ENCODE results near the gene TLE4.
"Not testable (repeated sequence)": the region's sequence is repeated elsewhere in the genome, so short reads cannot be mapped to it uniquely, and the experiment has no call there.

The TLE4 gene

GRCh38 chr9:79640067-79640466, 68.3 kb downstream of the TLE4 start:
- not testable (repeated sequence) for DNase-seq

DNA sequence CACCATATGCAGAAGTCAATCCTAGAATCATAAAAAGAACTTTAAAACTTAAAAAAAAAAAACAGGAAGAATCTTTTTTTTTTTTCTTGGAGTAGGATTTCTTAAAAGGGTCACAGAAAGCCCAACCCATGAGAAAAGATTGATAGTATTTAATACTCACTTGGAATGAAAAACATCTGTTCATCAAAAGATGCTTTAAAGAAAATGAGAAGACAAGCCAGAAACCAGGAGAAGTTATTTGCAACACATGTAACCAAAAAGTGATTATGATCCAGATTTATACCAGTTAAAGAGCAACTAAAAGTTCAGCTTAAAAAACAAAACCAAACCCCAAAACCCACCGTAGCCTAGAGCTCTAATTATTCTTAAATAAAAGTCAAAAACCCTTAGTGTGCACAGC, 69.3 kb downstream of the TLE4 start:
- no peak for DNase-seq

DNA sequence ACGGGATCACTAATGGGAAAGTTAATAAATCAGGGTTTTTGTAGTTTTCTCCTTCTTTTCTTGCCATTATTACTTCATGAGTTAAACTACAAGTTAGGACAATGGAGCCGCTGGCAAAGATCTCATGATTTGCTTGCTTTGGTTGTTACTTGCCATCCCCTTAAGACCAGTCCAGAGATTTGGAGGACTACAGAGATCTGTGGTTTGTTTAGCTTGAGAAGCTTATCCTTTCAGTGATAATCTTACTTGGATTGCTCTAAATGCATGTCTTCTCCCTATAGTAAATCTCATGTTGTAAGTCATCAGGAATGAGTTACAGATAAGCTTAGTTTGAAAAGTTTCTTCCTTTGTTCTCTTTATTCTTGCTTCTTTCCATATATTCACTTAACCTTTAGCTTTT, 70.9 kb downstream of the TLE4 start:
- DNase-seq: no peak

GRCh38 chr9:79644048-79644447, 72.3 kb downstream of the TLE4 start:
- no peak for DNase-seq

DNA sequence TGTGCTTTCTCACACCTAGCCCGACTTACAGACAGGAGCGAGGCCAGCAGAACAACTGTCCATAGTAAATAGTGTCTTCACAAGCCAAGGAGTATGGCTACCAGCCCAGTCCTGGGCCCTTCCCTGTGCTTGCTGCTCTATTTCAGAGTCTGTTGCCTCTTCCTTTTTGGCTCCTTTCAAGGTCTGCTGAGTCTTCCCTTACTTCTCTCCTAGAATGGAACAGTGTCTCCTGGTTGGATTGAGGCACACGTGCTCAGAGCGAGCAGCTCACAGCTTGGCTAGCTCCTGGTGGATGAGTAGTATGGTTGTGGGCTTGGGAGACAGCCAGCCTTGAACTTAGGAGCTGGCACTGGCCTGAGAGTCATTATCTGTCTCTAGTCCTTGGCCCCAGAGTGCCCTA, 72.8 kb downstream of the TLE4 start:
- no peak for DNase-seq

- no peak for DNase-seq
Observed at GRCh38 chr9:79645110-79645509, 73.3 kb downstream of the TLE4 start.

DNA sequence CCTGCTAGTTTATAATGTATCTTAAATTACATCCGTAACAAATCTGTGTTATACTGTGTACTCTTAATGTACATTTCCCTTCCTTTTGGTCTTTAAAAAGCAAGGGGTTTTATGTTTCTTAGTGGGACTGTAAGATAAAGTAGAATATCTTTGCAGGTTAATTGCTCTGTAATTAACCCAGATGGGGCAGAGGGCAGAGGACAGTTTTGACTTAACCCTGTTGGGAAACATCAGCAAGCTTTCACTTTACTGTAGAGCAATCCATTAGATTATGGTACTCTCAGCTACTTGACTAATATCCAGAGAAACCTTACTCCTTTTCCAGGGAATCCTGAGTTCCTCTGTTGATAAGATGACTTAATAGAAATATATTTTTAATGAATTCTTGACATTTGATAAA, 74.3 kb downstream of the TLE4 start:
- no peak for DNase-seq

DNA sequence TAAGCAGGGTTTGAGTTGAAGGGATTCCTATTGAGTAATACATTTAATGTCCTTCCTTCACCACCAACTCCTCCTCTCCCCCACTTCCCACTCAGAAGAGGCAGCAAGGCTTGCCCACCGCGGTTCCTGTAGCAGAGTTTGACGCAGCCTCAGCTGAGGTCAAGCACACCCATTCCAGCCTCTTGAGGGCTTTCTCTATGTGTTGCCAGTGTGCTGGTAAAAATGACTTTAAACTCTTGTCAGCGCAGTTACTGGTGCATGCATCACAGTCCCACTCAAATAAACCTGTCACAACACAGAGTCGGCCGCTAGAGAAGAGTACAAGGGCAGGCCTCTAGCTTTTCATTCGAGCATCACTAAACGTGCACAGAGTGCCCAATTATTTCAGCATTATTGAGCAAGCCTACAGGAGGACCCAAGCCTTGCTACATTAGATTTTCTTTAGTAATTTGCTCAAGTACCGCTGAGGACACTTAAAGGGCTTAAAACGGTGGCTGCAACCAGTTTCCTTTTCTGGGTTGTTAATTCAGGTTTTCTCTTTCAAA, 79.6 kb downstream of the TLE4 start:
- no peak for DNase-seq

- no peak for DNase-seq
Observed at GRCh38 chr9:79652598-79652997, 80.8 kb downstream of the TLE4 start.

DNA sequence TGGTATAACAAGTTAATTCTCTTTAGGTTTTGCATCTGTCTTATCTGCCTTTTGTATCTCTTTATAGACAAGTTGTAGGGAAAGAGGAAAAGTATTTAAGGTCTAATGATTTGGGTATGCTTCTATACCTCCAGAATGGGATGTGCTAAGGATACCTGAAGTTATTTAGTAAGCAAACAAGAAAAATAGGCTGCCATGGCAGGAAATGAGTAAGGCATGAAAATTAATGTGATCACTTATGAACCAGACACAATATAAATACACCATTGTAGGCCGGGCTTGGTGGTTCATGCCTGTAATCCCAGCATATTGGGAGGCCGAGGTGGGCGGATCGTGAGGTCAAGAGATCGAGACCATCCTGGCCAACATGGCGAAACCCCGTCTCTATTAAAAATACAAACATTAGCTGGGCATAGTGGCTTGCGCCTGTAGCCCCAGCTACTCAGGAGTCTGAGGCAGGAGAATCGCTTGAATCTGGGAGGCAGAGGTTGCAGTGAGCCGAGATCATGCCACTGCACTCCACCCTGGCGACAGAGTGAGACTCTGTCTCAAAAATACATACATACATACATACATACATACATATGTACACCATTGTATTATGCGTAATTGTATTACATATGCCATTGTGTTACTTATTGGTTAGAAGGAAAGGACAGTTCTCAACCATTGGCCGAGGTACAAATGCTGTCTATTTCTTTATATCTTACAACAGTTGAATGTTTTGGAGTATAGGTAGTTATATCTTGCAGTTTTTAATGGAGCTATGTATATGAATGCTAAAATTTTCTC, 83.0 kb downstream of the TLE4 start:
- not testable (repeated sequence) for DNase-seq

DNA sequence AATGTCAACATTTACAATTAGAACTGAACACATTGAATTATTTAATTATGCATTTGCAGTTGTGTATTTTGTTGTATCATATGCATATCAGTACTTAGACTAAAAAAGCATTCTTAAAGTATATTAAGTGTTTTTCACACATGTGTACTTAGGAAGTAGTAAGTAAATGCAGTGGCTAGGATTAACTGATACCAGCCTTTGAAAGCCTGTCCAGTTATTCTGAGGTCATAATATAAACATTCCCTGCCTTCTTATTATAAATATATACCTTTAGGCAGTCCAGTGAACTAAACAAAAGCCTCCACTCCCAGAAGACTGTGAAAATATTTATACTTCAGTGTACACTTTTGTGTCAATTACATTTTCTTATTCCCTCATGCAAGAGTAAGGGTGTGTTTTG, 83.8 kb downstream of the TLE4 start:
- no peak for DNase-seq

DNA sequence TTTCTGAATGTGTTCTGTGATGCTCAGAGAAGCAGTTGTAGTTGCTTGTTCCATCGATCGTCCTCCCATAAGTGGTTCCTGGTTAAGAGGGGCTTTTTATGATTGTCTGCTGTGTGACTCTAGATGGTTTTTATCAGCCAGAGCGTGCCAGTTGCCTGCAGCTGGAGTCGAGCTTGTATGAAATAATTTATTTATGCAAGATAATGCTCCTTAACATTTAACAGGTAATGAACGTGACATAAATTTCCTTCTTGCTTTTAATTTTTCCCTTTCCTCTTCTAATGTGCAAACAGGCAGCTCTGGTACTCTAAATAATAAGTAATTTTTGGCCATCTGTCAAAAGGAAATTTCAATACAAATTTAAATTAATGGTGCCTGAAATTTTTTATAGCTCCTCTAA, 84.4 kb downstream of the TLE4 start:
- DNase-seq: no peak

DNA sequence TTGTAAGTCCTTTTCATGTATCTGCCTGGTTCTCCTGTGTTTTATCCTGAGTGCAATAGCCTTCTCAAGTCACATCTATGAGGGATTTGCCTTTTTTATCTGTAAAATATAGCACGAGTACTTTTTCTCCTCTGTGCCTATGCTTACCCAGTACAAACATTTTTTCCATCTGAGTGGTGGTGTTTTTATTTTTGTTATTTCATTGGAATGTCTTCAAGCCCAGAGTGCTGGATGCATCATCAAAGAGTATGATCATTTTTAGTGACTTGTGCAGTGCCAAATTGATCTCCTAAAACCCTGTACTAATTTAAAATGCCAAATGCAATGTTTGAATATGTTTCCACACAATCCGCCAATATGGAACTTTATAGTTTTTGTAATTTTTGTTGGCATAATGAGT, 86.1 kb downstream of the TLE4 start:
- no peak for DNase-seq

DNA sequence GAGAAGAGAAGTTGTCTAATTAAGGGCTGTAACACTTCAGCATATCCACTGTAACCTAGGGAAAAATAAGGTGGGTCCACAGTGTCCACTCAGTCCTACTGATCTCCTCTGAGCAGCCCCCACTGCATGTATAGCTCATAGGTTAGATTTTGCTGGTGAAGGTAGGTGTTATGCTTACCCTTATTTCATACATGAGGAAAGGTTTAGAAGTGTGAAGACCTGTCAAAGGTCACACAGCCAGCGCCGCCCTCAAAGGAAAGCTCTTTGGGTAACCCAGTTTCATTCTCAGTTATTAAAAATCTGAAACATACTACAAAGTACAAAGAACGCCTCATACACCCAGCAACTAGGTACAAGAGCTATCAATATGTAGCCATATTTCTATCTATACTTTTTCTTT, 87.2 kb downstream of the TLE4 start:
- no peak for DNase-seq

GRCh38 chr9:79660615-79661014, 88.8 kb downstream of the TLE4 start:
- no peak for DNase-seq

GRCh38 chr9:79661279-79661678, 89.5 kb downstream of the TLE4 start:
- DNase-seq: no peak

GRCh38 chr9:79661886-79662536, 90.2 kb downstream of the TLE4 start:
- no peak for DNase-seq

DNA sequence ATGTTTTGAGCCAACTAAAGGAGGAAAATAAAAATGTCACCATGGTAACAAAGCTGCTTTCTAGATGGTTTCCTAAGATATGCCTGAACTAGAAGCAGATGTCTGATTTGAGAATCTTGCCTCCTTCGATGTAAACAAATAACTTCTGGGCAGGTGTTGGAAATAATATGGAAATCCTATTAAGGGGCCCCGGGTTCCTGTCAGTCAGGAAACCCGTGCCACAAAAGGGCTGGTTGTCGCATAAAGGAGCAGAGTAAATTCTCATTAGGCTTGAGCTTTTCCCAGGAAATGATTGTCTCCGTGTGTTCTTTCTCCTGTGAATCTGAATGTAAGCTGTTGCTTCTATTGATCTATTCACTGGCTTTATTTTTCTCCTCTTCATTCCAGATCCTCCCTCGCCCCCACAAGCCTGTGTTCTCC, 90.8 kb downstream of the TLE4 start:
- peak; percentile 17 for DNase-seq

- no peak for DNase-seq
Observed at GRCh38 chr9:79663300-79663699, 91.5 kb downstream of the TLE4 start.

GRCh38 chr9:79663878-79664277, 92.1 kb downstream of the TLE4 start:
- DNase-seq: no peak

GRCh38 chr9:79664375-79664831, 92.6 kb downstream of the TLE4 start:
- DNase-seq: no peak

DNA sequence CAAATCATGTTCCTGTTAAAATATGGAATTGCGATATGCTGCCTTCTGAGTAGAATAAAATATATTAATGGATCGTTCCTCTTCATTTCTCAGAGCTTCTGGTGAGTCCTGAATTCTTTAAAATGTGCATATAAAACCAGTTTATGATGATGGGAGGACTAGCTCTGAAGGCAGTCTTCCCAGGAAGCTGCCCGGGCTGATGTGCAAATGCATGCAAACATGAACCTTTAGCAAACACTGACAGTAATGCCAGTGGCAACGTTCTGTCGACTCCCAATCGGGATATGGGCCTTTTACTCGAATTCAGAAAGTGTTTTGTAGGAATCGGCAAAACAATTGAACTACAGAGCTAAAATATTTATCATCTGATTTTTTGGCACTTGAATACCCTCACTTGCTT, 93.6 kb downstream of the TLE4 start:
- DNase-seq: no peak

DNA sequence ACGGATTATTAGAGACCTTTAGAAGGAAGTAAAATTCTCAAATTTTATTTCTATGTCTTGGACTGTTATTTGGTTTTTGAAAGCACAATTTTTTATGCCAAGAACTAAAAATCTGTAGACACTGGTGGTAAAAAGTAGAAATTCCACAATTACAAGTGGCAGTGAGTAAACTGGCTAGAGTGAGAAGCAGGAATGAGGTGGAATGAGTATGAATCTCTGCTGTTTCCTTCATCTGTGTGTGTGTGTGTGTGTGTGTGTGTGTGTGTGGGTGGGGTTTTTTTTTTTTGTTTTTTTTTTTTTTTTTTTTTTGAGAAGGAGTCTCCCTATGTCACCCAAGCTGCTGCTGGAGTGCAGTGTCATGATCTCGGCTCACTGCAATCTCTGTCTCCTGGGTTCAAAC, 94.2 kb downstream of the TLE4 start:
- DNase-seq: no peak

DNA sequence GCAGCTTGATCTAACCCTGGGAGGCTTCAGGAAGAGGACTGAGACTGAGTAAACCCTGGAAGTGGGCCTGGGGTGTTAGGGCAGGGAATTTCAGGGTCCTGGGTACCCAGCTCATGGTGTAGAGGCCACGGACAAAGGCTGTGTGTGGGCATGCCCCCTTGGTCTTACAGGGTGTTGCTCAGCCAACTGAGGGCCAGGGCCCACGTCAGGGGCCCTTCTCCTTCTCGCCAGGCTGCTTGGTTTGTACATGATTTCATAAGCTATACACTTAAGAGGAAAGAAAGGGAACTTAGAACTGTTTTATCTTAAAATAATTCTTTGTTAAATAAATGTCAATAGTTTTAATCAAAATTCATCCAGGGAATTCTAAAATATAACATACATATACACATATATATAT, 95.4 kb downstream of the TLE4 start:
- DNase-seq: no peak
